HG03354 (cell line): ENCODE measurements around the gene ARMH3.

Experiments used
- ATAC-seq: cut with Tn5 transposase; IDR thresholded peaks from one replicate; pipeline ENCODE4 v1.9.1; 2021; ENCODE audit warnings: mild to moderate bottlenecking; ENCODE audit not compliant: unreplicated experiment, poor library complexity, severe bottlenecking

Gene ARMH3

GRCh38 chr10:102055647-102056419 lies at the start of gene ARMH3:
Gene ARMH3, minus strand, starts transcription at chr10:102056173. Its CDS starts 16,059 bp downstream, at chr10:102040114.
- peak; percentile 96 for ATAC-seq

- no peak for ATAC-seq
These were observed 46.4 kb upstream of the ARMH3 start for GRCh38 chr10:102102421-102102820.

GRCh38 chr10:102101152-102101551 lies 45.2 kb upstream of the ARMH3 start:
- ATAC-seq: no peak

GRCh38 chr10:102096449-102096848 lies 40.5 kb upstream of the ARMH3 start:
- ATAC-seq: no peak

- ATAC-seq: no peak
These were observed 34.8 kb upstream of the ARMH3 start for GRCh38 chr10:102090772-102091171.

- no peak for ATAC-seq
These were observed 30.2 kb upstream of the ARMH3 start for GRCh38 chr10:102086196-102086595.

GRCh38 chr10:102085336-102085735 lies 29.4 kb upstream of the ARMH3 start:
- no peak for ATAC-seq

GRCh38 chr10:102083541-102083940 lies 27.6 kb upstream of the ARMH3 start:
- ATAC-seq: no peak

- ATAC-seq: peak; percentile 57
These were observed 16.9 kb upstream of the ARMH3 start for GRCh38 chr10:102072673-102073527.

GRCh38 chr10:102069071-102069470 lies 13.1 kb upstream of the ARMH3 start:
- no peak for ATAC-seq

GRCh38 chr10:102068216-102068615 lies 12.2 kb upstream of the ARMH3 start:
- no peak for ATAC-seq

GRCh38 chr10:102067091-102067916 lies 11.3 kb upstream of the ARMH3 start:
- ATAC-seq: no peak

- no peak for ATAC-seq
These were observed 10.6 kb upstream of the ARMH3 start for GRCh38 chr10:102066399-102067088.

GRCh38 chr10:102065561-102066398 lies 9.8 kb upstream of the ARMH3 start:
- ATAC-seq: peak; percentile 31

GRCh38 chr10:102064868-102065560 lies 9.0 kb upstream of the ARMH3 start, which contains the start of gene HPS6:
Gene HPS6, plus strand, starts transcription at chr10:102065349. Its CDS starts 126 bp downstream, at chr10:102065475.
- peak; percentile 96 for ATAC-seq

GRCh38 chr10:102064503-102064867 lies 8.5 kb upstream of the ARMH3 start:
- no peak for ATAC-seq

GRCh38 chr10:102059987-102060386 lies 4.0 kb upstream of the ARMH3 start:
- ATAC-seq: no peak
